ENCODE results near the gene PLCB3. TPM values are rescaled to one million over a fixed set of nuclear protein-coding genes. Genes with fewer than 3 reads are reported as not detected.
"Not testable (repeated sequence)": the region's sequence is repeated elsewhere in the genome, so short reads cannot be mapped to it uniquely, and the experiment has no call there.

Gene PLCB3
- total RNA-seq, 1 donor from 2014 or later: 11.5 TPM

GRCh38 chr11:64297699-64298358 is 46.5 kb downstream of the PLCB3 start:
- intact Hi-C loops (cut with micrococcal nuclease): no loop called here

GRCh38 chr11:64298966-64299846 is 47.9 kb downstream of the PLCB3 start:
- intact Hi-C loops (cut with micrococcal nuclease): no loop called here

DNA sequence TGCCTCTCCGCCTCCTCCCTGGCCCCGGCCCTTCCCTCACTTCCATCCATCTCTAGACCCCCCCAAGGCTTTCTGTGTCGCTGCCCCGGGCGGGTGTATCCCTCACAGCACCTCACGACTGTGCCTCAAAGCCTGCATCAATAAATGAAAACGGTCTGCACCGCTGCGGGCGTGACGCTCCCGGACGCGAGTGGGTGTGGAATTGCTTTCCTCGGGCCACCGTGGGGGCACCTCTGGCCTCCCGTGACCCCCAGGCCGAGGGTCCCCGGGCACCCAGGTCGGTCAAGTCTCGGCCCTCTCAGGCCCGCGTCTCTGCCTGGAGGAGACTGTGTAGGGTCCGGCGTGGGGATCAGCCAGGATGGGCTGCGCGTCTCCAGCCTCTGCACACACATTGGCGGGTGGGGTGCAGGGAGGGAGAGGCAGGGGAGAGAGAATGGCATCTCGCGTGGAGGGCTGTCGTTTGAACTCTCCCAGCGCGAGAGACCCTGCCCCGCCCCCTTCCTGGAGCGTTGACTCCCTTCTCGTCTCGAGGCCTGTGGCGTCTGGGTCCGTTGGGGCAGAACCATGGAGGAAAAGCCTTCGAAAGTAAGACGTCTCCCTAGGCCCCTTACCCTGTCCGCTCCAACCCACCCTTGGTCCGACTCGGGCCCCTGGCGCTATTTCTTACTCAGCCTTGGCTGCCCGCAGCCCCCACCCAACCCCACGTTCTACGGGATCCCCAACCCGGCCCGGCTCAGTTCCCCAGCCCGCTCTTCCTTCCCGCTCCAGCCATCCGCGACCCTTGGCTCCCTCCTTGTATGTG is 48.7 kb downstream of the PLCB3 start, which contains the start of gene CATSPERZ:
TSS of gene CATSPERZ (plus strand) at position 512 of the 802 bp plus-strand sequence. CDS start at position 565, 53 bp downstream.
- intact Hi-C loops (cut with micrococcal nuclease): no loop called here

DNA sequence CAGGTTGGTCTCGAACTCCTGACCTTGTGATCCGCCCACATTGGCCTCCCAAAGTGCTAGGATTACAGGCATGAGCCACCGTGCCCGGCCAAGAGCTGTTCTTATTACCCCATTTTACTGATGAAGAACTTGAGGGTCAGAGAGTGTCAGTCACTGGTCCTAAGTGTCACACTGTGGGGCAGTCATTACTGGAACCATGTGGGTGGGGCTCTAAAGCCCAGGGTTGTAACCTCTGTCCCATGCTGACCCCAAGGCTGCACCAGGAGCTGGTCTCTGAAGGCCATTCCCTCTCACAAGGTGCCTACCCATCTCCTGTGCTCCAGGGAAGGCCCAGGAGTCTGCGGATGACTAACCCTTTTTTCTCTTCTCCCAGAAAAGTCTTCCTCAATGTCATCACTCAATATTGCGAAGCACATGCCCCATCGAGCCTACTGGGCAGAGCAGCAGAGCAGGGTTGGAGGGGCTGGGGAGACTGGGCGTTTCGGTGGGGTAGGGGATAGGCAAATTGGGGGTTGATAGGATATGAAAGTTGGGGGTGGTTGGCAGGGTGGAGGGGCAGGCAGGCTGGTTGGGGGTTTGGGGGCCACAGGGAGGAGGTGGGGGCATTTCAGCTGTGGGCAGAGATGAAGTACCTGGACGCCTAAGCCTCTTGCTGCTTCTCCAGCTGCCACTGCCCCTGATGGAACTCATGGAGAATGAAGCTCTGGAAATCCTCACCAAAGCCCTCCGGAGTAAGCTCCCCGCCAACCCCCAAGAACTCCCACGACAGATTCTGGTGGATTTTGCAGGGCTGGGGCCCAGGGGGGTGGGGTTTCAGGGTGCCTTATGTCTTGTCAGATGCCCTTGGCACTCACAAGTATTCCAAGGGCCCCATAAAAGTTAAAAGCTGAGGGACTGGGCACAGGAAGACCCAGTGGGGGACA is 52.0 kb downstream of the PLCB3 start:
- intact Hi-C loops (cut with micrococcal nuclease): loop anchor here (1.0 to 2.0 kb wide), 3 partner anchors 52 to 303 kb away; partner anchors contain the start of gene PLCB3

DNA sequence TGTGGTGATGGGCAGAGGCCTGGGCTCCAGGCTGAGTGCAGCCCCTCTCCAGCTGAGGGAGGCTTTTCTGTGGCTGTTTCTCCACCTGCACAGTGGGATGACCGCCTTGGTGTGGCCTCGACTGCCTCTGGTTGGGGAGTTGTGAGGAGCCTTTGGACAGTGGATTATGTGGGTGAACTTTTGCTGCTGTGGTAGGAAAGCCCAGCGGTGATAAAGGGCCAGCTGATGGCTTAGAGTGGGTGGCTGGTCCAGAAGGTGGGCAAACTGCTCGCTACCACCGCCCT is 52.6 kb downstream of the PLCB3 start:
- intact Hi-C loops (cut with micrococcal nuclease): loop anchor here (1.0 to 2.0 kb wide), 3 partner anchors 53 to 303 kb away; partner anchors contain the start of gene PLCB3

GRCh38 chr11:64304316-64305072 is 53.2 kb downstream of the PLCB3 start:
- intact Hi-C loops (cut with micrococcal nuclease): loop anchor here (1.0 to 2.0 kb wide), 14 partner anchors 13 to 466 kb away; partner anchors contain the start of genes CCDC88B, COX8A, DNAJC4 and FKBP2

DNA sequence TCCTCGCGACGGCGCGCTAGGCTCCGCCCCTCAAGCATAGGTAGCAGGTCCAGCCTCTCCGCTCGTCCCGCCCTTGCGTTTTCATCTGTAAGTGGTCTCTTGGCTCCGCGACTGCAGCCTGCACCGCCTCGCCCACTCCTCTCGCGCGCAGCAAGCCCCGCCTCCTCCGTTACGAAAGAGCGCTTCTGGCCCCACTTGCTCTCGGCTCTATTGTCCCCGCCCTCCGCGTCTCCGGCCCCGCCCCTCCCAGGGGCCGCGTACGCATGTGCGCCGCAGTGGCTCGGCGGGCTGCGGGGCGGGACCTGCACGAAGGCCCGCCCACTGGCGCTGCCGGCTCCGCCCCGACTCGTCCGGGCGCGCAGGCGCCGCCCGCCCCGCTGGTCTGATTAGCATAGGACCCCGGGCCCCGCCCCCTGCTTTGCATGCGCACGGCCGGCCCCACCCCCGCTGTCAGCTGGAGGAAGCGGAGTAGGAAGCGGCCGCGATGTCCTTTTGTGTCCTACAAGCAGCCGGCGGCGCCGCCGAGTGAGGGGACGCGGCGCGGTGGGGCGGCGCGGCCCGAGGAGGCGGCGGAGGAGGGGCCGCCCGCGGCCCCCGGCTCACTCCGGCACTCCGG is 53.9 kb downstream of the PLCB3 start, which contains the start of gene ESRRA:
TSS of gene ESRRA (plus strand) at position 450 of the 616 bp plus-strand sequence. CDS start 1,656 bp downstream, outside the sequence.
- intact Hi-C loops (cut with micrococcal nuclease): loop anchor here (1.0 to 2.0 kb wide), 12 partner anchors 12 to 467 kb away; partner anchors contain the start of genes CCDC88B, COX8A, DNAJC4 and FKBP2

GRCh38 chr11:64305691-64306562 is 54.6 kb downstream of the PLCB3 start:
- intact Hi-C loops (cut with micrococcal nuclease): loop anchor here (1.0 to 2.0 kb wide), 12 partner anchors 11 to 468 kb away; partner anchors contain the start of genes CCDC88B, COX8A, DNAJC4 and FKBP2

DNA sequence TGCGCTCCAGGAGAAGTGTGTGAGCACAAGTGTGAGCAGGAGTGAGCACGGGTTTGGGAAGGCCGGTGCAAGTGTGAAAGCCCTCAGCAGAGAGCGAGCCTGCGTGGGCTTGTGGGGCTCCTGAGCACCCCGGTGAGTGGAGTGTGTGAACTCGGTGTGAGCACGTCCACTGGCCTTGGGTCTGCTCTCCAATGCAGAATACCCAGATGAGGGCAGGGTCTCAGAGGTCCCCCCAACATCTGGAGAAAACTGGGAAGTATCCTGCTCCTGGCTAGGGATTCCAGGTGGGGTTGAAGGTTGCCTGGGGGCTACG is 55.2 kb downstream of the PLCB3 start:
- intact Hi-C loops (cut with micrococcal nuclease): no loop called here

GRCh38 chr11:64306876-64307622 is 55.7 kb downstream of the PLCB3 start:
- intact Hi-C loops (cut with micrococcal nuclease): no loop called here

DNA sequence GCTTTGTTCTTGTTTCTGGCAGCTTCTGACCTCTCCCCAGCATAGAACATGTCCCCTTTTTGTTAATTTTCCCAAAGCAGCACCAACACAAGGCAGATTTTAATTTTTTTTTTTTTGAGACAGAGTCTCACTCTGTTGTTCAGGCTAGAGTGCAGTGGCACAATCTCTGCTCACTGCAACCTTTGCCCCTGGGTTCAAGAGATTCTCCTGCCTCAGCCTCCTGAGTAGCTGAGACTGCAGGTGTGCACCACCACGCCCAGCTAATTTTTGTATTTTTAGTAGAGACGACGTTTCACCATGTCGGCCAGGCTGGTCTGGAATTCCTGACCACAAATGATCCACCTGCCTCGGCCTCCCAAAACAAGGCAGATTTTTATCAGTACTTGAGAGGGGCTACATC is 56.5 kb downstream of the PLCB3 start:
- intact Hi-C loops (cut with micrococcal nuclease): not testable (repeated sequence)

DNA sequence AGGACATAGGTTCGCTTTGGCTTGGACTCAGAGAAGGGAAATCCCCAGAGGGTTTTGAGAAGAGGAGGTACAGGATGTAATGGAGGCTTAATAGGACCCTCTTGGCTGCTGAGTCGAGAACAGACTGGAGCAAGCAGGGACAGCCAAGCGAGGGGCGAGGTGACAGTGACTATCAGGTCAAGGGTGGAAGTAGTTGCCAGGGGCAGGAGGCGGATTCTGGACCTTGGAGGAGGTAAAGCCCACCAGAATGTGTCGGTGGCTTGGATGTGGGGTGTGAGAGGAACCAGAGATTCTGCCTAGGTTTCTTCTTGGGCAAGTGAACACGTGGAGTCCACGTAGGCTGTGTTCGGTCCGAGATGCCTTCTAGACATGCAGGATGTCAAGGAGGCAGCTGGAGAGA is 61.6 kb downstream of the PLCB3 start:
- intact Hi-C loops (cut with micrococcal nuclease): no loop called here

DNA sequence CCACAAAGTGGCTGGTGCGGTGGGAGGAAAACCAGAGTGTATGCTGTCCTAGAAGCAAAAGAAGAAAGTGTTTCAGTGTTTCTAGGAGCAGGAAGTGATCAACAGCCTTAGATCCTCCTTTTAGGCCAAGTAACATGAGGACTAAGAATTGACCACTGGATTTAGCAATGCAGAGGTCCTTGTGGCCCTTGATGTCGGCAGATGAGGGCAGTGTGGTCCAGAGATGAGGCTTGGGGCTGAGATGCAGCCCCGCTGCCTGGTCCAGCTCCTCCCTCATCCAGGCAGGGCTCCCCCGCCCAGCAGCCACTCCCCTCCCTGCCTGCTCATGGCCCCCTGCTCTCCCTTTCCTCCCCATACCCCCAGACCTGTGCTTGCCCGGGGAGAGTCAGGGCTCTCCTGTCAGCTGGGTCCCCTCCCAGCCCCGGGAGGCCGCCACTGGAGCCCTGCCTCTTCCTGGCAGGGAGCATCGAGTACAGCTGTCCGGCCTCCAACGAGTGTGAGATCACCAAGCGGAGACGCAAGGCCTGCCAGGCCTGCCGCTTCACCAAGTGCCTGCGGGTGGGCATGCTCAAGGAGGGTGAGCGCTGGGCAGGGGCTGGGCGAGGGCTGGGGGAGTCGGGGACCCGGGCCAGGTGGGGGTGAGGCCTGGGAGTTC is 62.3 kb downstream of the PLCB3 start:
- intact Hi-C loops (cut with micrococcal nuclease): no loop called here

- intact Hi-C loops (cut with micrococcal nuclease): no loop called here
Observed at GRCh38 chr11:64314146-64314804, 62.9 kb downstream of the PLCB3 start.

- intact Hi-C loops (cut with micrococcal nuclease): loop anchor here (5.0 kb wide), 1 partner anchor 1952 kb away; the partner anchor contains the start of gene RAB1B
Observed at GRCh38 chr11:64314805-64315561, 63.7 kb downstream of the PLCB3 start.
